ENCODE results near the gene PKD2L1. TPM values are rescaled to one million over a fixed set of nuclear protein-coding genes. Genes with fewer than 3 reads are reported as not detected.
"Not testable (repeated sequence)": the region's sequence is repeated elsewhere in the genome, so short reads cannot be mapped to it uniquely, and the experiment has no call there.

Gene PKD2L1
- total RNA-seq (ENCODE audit: unreplicated experiment): 0.44 TPM
- long read RNA-seq: 0 reads

DNA sequence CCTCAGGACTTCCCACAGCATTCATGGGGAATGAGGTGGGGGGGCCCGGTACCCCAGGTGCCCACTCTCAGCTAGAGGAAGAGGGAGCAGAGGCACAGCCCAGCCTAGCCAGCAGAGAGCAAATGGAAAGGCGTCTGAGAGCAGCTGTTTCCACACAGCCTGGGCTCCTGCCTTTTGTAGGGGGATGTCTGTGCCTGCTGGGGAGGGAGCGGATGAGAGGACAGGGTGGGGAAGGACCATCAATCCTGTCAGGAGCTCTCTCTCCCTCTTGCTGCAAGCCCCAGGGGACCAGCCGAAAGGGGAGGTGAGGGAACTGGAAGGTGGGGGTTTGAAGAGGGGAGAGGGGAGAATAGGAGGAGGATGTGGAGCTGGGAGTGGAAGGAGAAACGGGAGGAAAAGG, at the start of gene PKD2L1:
PKD2L1 (minus strand) TSS at position 150 of the 400 bp plus-strand sequence; CDS start at position 25, 125 bp downstream.
- Mint-ChIP-seq H3K36me3 (ENCODE audit: unreplicated experiment) (no peaks in the 10 kb centered on the region), H3K9me3 (ENCODE audit: unreplicated experiment) (peaks cover 6% of the 10 kb centered on the region), H3K4me1 (ENCODE audit: low read depth, unreplicated experiment) (peaks cover 13% of the 10 kb centered on the region), H3K27ac (ENCODE audit: unreplicated experiment) (no peak within 1 kb of the TSS), H3K4me3 (ENCODE audit: unreplicated experiment) (peak within 1 kb of the TSS; percentile 6), H3K27me3 (ENCODE audit: unreplicated experiment) (peaks cover 5% of the 10 kb centered on the region)
- DNase-seq: peak; percentile 29
- TF ChIP-seq CTCF (IDR thresholded peaks at IDR 0.05; ENCODE audit: partially characterized antibody, unreplicated experiment): no peak

GRCh38 chr10:100377830-100378229, 47.8 kb upstream of the PKD2L1 start:
- TF ChIP-seq CTCF (IDR thresholded peaks at IDR 0.05; ENCODE audit: partially characterized antibody, unreplicated experiment): no peak
- H3K4me1 Mint-ChIP-seq (ENCODE audit: low read depth, unreplicated experiment): peaks cover 6% of the 10 kb centered on the region
- H3K27ac Mint-ChIP-seq (ENCODE audit: unreplicated experiment): no peak overlapping the region
- peaks cover 9% of the 10 kb centered on the region for H3K36me3 Mint-ChIP-seq (ENCODE audit: unreplicated experiment)
- H3K27me3 Mint-ChIP-seq (ENCODE audit: unreplicated experiment): no peaks in the 10 kb centered on the region
- no peak overlapping the region for H3K4me3 Mint-ChIP-seq (ENCODE audit: unreplicated experiment)
- DNase-seq: no peak
- H3K9me3 Mint-ChIP-seq (ENCODE audit: unreplicated experiment): no peaks in the 10 kb centered on the region

DNA sequence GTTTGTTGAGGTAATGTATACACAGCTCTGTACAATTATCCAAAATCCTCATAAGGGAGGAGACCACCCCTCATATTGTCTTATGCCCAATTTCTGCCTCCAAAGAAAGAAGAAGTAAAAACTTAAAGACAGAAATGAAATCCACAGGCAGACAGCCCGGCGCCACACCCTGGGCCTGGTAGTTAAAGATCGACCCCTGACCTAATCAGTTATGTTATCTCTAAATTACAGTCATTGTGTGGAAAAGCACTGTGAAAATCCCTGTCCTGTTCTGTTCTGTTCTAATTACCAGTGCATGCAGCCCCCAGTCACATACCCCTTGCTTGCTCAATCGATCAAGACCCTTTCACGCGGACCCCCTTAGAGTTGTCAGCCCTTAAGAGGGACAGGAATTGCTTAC, 46.6 kb upstream of the PKD2L1 start:
- H3K4me1 Mint-ChIP-seq (ENCODE audit: low read depth, unreplicated experiment); H3K27me3 Mint-ChIP-seq (ENCODE audit: unreplicated experiment); H3K36me3 Mint-ChIP-seq (ENCODE audit: unreplicated experiment); H3K27ac Mint-ChIP-seq (ENCODE audit: unreplicated experiment); DNase-seq; H3K9me3 Mint-ChIP-seq (ENCODE audit: unreplicated experiment): not testable (repeated sequence)
- peak overlapping the region; percentile 38 for H3K4me3 Mint-ChIP-seq (ENCODE audit: unreplicated experiment)

DNA sequence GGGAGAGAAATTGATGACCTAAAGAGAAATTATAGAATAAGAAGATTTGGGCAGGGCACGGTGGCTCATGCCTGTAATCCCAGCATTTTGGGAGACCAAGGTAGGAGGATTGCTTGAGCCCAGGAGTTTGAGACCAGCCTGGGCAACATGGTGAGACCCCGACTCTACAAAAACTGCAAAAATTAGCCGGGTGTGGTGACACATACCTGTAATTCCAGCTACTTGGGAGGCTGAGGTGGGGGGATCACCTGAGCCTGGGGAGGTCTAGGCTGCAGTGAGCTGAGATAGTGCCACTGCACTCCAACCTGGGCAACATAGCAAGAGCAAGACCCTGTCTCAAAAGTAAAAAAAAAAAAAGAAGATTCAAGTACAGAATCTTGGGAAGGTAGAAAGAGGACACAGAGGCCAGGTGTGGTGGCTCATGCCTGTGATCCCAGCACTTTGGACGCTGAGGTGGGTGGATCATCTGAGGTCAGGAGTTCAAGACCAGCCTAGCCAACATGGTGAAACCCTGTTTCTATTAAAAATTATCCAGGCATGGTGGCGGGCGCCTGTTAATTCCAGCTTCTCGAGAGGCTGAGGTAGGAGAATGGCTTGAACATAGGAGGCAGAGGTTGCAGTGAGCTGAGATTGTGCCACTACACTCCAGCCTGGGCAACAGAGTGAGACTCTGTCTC, 44.8 kb upstream of the PKD2L1 start:
- H3K36me3 Mint-ChIP-seq (ENCODE audit: unreplicated experiment); H3K4me3 Mint-ChIP-seq (ENCODE audit: unreplicated experiment); H3K27me3 Mint-ChIP-seq (ENCODE audit: unreplicated experiment); DNase-seq; H3K9me3 Mint-ChIP-seq (ENCODE audit: unreplicated experiment); H3K27ac Mint-ChIP-seq (ENCODE audit: unreplicated experiment): not testable (repeated sequence)
- peaks cover 18% of the 10 kb centered on the region for H3K4me1 Mint-ChIP-seq (ENCODE audit: low read depth, unreplicated experiment)

DNA sequence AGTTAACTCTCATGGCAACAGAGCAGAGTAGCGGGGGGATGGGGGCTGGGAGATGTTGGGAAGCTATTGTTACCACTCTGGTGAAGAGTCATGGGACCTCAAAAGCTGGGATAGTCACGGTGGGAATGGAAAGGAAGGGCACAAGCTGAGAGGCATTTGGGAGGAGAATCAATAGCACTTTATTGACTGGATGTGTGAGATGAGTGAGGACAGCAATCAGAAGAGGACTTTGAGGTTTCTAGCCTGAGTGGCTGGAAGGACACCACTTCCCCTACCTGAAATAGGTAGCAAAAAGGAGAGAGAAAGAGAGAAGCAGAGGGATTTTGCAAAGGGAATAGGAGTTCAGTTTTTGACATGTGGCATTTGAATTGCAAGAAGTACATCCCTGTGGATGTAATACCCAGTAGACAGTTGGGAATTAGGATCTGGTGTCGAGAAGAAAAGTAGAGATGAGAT, 44.2 kb upstream of the PKD2L1 start:
- Mint-ChIP-seq H3K4me1 (ENCODE audit: low read depth, unreplicated experiment) (peaks cover 21% of the 10 kb centered on the region), H3K27ac (ENCODE audit: unreplicated experiment) (no peak overlapping the region), H3K9me3 (ENCODE audit: unreplicated experiment) (peaks cover 3% of the 10 kb centered on the region), H3K36me3 (ENCODE audit: unreplicated experiment) (no peaks in the 10 kb centered on the region), H3K27me3 (ENCODE audit: unreplicated experiment) (peaks cover 3% of the 10 kb centered on the region), H3K4me3 (ENCODE audit: unreplicated experiment) (no peak overlapping the region)
- no peak for TF ChIP-seq CTCF (IDR thresholded peaks at IDR 0.05; ENCODE audit: partially characterized antibody, unreplicated experiment)
- DNase-seq: no peak

Measured in glutamatergic neuron (in vitro differentiated cells).